Ascending aorta (tissue), 2 donors: Measurements from ENCODE around the gene SOX3. TPM values are rescaled to one million over a fixed set of nuclear protein-coding genes. Genes with fewer than 3 reads are reported as not detected.

ENCODE experiments used
- DNase-seq, 2 donors: peaks; one replicate each; pipeline ENCODE4 v3.0.0-alpha.2; 2019; ENCODE audit warnings: low spot score in 2 of 2
- H3K27ac ChIP-seq, 2 donors: fragments of 200-600 bp; sonication (generic); one replicate each; pipeline ENCODE4 v1.5.1; 2016 to 2017; ENCODE audit warnings: mild to moderate bottlenecking in 1 of 2
- H3K27me3 ChIP-seq: fragments of 200-600 bp; sonication (generic); one replicate; pipeline ENCODE4 v1.5.1; 2017
- H3K36me3 ChIP-seq, 2 donors: fragments of 200-600 bp; sonication (generic); one replicate each; pipeline ENCODE4 v1.5.1; 2016
- H3K4me1 ChIP-seq, 2 donors: fragments of 200-600 bp; sonication (generic); one replicate each; pipeline ENCODE4 v1.5.1; 2016 to 2017; ENCODE audit warnings: mild to moderate bottlenecking in 1 of 2
- H3K4me3 ChIP-seq, 2 donors: fragments of 200-600 bp; sonication (generic); one replicate each; pipeline ENCODE4 v1.5.1; 2016 to 2017; ENCODE audit warnings: mild to moderate bottlenecking in 1 of 2
- H3K9me3 ChIP-seq, 2 donors: fragments of 200-600 bp; sonication (generic); one replicate each; pipeline ENCODE4 v1.5.1; 2016
- intact Hi-C: fragments of 100-400 bp; cut with DNase I; formaldehyde crosslinking; loops from one replicate; pipeline ENCODE4 v1.15.1; 2023
- total RNA-seq: library from RNA; depleted of rRNA; stranded (reverse); fragments of >200 nt; gene quantifications from one replicate; pipeline ENCODE4 v1.1.0, GENCODE V29; 2016
- TF ChIP-seq, protein P1 (sequence below), 3 experiments: fragments of 200-600 bp in 2 of 3; fragments of 450-650 bp in 1 of 3; sonication (generic) in 2 of 3; IDR thresholded peaks; one replicate each; pipeline ENCODE4 v1.5.1; 2016 to 2019; ENCODE audit warnings: antibody characterized with exemption in 3 of 3, mild to moderate bottlenecking in 1 of 3, moderate library complexity in 1 of 3

Gene SOX3
- total RNA-seq, 1 donor from 2014 or later: not detected

DNA sequence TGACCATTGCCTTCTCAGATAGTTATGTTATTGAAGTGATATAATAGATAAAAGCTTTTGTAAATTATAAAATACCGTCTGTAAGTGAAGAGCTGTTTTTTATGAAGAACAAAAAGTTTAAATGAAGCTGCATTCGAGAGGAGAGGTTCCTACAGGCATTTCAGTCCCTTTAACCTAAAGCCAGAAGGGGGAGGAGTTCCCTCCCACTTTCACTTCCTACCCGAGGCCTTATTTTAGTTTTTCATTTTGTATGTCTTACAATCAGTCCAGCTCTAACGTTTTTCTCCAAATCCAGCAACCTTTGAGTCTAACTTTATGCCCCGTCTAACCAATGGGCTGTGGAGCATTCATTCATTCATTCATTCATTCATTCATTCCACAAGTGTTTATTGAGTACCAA lies 16.5 kb upstream of the SOX3 start:
- H3K36me3 ChIP-seq: no peaks in the 10 kb centered on the region
- H3K4me3 ChIP-seq: no peak overlapping the region
- H3K27me3 ChIP-seq: no peaks in the 10 kb centered on the region
- no peak overlapping the region for H3K27ac ChIP-seq
- H3K9me3 ChIP-seq: no peaks in the 10 kb centered on the region
- DNase-seq: no peak
- H3K4me1 ChIP-seq: no peaks in the 10 kb centered on the region
- TF ChIP-seq, protein P1, sequence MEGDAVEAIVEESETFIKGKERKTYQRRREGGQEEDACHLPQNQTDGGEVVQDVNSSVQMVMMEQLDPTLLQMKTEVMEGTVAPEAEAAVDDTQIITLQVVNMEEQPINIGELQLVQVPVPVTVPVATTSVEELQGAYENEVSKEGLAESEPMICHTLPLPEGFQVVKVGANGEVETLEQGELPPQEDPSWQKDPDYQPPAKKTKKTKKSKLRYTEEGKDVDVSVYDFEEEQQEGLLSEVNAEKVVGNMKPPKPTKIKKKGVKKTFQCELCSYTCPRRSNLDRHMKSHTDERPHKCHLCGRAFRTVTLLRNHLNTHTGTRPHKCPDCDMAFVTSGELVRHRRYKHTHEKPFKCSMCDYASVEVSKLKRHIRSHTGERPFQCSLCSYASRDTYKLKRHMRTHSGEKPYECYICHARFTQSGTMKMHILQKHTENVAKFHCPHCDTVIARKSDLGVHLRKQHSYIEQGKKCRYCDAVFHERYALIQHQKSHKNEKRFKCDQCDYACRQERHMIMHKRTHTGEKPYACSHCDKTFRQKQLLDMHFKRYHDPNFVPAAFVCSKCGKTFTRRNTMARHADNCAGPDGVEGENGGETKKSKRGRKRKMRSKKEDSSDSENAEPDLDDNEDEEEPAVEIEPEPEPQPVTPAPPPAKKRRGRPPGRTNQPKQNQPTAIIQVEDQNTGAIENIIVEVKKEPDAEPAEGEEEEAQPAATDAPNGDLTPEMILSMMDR (IDR thresholded peaks at IDR 0.05): no peak
- intact Hi-C loops: no loop called here

DNA sequence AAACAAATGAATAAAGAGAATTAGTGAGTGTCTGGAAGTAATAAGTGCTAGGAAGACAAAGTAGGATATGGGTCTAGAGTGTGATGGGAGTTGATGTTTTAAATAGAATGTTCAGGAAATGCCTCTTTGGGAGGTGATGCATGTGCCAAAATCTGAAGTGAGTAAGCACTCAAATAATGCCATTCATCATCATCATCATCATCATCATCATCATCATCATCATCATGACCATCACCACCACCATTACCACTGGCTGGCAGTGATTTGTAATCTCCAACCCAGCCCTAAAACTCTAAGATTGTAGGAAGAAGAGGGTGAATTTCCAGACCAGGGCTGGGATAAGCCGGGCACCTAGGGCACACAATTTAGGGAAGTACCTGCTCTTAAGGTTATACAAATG lies 9.7 kb upstream of the SOX3 start:
- intact Hi-C loops: no loop called here
- Histone ChIP-seq H3K4me3 (no peak overlapping the region), H3K27me3 (peaks cover 6% of the 10 kb centered on the region), H3K36me3 (no peaks in the 10 kb centered on the region), H3K4me1 (no peaks in the 10 kb centered on the region), H3K9me3 (no peaks in the 10 kb centered on the region), H3K27ac (no peak overlapping the region)
- TF ChIP-seq, protein P1 (IDR thresholded peaks at IDR 0.05): no peak
- no peak for DNase-seq

DNA sequence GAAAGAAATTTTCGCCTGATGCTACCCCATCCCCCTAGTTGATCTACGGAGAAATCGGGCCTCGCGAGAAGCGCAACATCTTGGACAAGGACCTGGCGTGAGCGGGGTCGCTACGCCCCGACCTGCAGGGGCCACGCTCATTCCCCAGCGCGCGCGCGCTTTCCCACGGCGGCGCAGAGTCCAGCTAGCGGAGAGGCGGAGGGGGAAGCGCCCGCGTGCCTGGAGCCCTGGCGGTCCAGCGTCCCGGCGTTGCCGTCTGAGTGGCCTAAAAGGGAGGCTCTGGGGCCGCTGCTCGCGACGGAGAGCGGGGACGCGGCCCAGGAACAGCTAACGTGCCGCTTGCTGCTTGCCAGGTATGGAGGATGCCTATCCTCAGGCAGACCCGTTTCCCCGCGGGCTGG lies 6.0 kb upstream of the SOX3 start:
- Histone ChIP-seq H3K9me3 (no peaks in the 10 kb centered on the region), H3K27ac (no peak overlapping the region), H3K4me1 (no peaks in the 10 kb centered on the region), H3K36me3 (no peaks in the 10 kb centered on the region), H3K27me3 (peaks cover 6% of the 10 kb centered on the region), H3K4me3 (no peak overlapping the region)
- intact Hi-C loops: no loop called here
- TF ChIP-seq, protein P1 (IDR thresholded peaks at IDR 0.05): no peak
- no peak for DNase-seq

DNA sequence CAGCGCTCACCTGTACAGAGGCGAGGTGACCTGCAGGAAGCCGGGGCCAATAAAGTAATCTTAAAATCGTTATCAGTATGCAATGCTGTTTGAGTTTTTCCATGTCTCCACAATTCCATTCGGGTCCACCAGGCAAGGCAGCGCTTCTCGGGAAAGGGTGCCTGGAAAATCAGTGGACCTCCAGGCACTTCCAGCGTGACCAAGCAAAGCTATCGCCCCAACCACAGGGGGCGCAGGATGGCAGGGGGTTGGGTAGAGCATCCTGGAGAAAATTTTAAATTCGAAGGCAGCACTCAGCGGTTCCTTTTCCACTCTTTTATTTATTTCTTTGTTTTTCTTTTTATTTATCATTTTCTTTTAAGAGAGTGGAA lies 5.4 kb upstream of the SOX3 start:
- TF ChIP-seq, protein P1 (IDR thresholded peaks at IDR 0.05): no peak
- Histone ChIP-seq H3K4me1 (no peaks in the 10 kb centered on the region), H3K4me3 (no peak overlapping the region), H3K36me3 (no peaks in the 10 kb centered on the region), H3K27ac (no peak overlapping the region), H3K27me3 (peaks cover 6% of the 10 kb centered on the region), H3K9me3 (no peaks in the 10 kb centered on the region)
- intact Hi-C loops: no loop called here
- DNase-seq: no peak

DNA sequence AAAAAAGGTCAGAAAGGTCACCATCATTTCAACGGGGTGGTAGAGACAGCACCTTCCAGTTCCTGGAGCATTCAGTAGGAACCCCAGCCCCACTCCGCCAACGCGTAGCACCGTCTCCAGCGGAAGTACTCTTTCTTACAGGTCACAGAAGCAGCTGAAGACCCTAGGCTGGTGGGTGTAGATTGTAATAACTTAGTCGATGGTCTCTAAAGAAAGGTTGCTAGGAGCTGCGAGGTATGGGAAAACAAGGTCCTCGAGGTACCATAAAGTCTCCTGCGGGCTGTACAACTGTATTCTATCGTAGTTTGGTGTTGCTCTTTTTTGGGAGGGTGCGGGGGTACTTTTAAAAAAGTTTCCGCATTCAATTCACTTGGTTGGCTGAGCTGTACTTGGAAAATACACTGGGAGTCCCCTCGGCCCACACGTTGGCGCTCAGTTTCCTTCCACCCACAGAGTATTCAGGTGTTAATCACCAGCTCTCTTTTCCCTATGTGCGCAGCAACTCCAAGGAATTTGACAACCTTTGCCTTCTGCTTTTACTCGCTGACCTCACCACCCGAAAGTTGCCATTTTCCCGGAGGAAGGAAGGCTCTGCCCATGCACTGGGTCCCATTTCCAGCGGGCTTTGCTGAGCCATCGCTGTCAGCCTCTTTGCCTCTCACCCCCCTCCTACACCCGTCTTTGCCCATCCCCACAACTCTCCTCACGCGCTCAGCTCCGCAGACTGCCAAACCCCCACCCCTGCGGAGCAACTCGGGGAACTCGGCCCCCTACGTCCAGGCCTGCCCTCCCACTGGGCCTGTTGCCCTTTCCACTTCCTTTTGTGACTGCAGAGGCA lies 4.8 kb upstream of the SOX3 start:
- no peak for DNase-seq
- intact Hi-C loops: no loop called here
- peaks cover 10% of the 10 kb centered on the region for H3K27me3 ChIP-seq
- H3K27ac ChIP-seq: no peak overlapping the region
- H3K4me1 ChIP-seq: no peaks in the 10 kb centered on the region
- TF ChIP-seq, protein P1 (IDR thresholded peaks at IDR 0.05): no peak
- no peaks in the 10 kb centered on the region for H3K36me3 ChIP-seq
- no peaks in the 10 kb centered on the region for H3K9me3 ChIP-seq
- H3K4me3 ChIP-seq: no peak overlapping the region
